Ishikawa (cell line): ENCODE measurements around the gene COMMD3.

Experiments used
- CEBPB ChIP-seq: IDR thresholded peaks from 2 replicates; pipeline ENCODE4 v1.6.1; 2012
- CREB1 ChIP-seq: IDR thresholded peaks from 2 replicates; pipeline ENCODE4 v1.6.1; 2012; ENCODE audit warnings: low read depth
- EGR1 ChIP-seq: IDR thresholded peaks from 2 replicates; pipeline ENCODE4 v1.6.1; 2012
- EP300 ChIP-seq: IDR thresholded peaks from 2 replicates; pipeline ENCODE4 v1.6.1; 2012; ENCODE audit warnings: borderline replicate concordance
- FOXM1 ChIP-seq: IDR thresholded peaks from 2 replicates; pipeline ENCODE4 v1.6.1; 2012; ENCODE audit warnings: low read depth, borderline replicate concordance
- MAX ChIP-seq: IDR thresholded peaks from 2 replicates; pipeline ENCODE4 v1.6.1; 2012
- NFIC ChIP-seq: IDR thresholded peaks from 2 replicates; pipeline ENCODE4 v1.6.1; 2012
- RAD21 ChIP-seq: IDR thresholded peaks from 2 replicates; pipeline ENCODE4 v1.6.1; 2012; ENCODE audit warnings: low read depth
- REST ChIP-seq: IDR thresholded peaks from 2 replicates; pipeline ENCODE4 v1.6.1; 2012; ENCODE audit warnings: low read depth, mild to moderate bottlenecking
- TAF1 ChIP-seq: IDR thresholded peaks from 2 replicates; pipeline ENCODE4 v1.6.1; 2012; ENCODE audit warnings: low read depth, mild to moderate bottlenecking
- TCF12 ChIP-seq: IDR thresholded peaks from 2 replicates; pipeline ENCODE4 v1.6.1; 2012; ENCODE audit warnings: low read depth
- TEAD4 ChIP-seq: IDR thresholded peaks from 2 replicates; pipeline ENCODE4 v1.6.1; 2012
- YY1 ChIP-seq: IDR thresholded peaks from 2 replicates; pipeline ENCODE4 v1.6.1; 2012; ENCODE audit warnings: low read depth
- ZBTB7A ChIP-seq: IDR thresholded peaks from 2 replicates; pipeline ENCODE4 v1.6.1; 2012; ENCODE audit warnings: low read depth
- TF ChIP-seq, protein P1 (sequence below): IDR thresholded peaks from 2 replicates; pipeline ENCODE4 v1.6.1; 2012

COMMD3 gene

GRCh38 chr10:22303461-22303860 is 12.7 kb upstream of the COMMD3 start:
- TF ChIP-seq RAD21 (no peak), EP300 (no peak), CREB1 (no peak), TEAD4 (no peak), ZBTB7A (no peak), NFIC (no peak), EGR1 (no peak), CEBPB (no peak), YY1 (no peak), REST (no peak), TCF12 (no peak), TAF1 (no peak), MAX (no peak), FOXM1 (no peak)
- TF ChIP-seq, protein P1, sequence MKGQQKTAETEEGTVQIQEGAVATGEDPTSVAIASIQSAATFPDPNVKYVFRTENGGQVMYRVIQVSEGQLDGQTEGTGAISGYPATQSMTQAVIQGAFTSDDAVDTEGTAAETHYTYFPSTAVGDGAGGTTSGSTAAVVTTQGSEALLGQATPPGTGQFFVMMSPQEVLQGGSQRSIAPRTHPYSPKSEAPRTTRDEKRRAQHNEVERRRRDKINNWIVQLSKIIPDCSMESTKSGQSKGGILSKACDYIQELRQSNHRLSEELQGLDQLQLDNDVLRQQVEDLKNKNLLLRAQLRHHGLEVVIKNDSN = no peak

DNA sequence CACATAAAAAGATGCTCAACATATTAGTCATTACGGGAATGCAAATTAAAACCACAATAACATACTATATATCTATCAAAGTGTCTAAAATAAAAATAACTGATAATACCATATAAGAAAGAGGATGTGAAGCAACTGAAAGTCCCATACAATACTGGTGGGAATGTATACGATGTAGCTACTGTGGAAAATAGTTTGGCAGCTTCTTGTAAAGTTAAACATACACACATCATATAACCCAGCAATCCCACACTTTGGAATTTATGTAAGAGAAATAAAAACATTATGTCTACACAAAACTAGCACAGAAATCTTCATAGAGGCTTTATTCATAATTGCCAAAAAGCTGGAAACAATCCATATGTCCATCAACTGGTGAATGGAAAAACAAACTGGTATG is 10.5 kb upstream of the COMMD3 start:
- TF ChIP-seq MAX (no peak), TCF12 (no peak), RAD21 (no peak), CREB1 (no peak)
- TF ChIP-seq, protein P1 = no peak

DNA sequence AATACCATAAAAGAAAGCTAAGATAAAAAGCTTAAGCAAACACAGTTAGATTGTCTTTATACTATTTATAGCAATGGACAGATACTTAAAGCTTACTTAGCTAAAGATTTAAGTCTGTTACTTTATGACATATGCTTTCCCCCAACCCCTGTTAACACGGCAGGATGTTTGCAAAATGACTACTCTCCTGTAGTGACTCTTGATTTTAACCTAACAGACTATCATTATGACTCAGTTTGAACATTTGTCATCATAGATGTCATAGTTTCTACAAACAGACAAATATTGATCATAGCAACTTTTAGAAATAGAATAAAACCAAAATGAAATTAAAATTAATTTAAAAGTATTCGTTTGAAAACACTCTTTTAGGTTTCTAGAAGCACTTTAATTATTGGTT is 7.8 kb upstream of the COMMD3 start:
- TF ChIP-seq RAD21 (no peak), CEBPB (no peak), FOXM1 (no peak), YY1 (no peak), NFIC (no peak), CREB1 (no peak), MAX (no peak)

DNA sequence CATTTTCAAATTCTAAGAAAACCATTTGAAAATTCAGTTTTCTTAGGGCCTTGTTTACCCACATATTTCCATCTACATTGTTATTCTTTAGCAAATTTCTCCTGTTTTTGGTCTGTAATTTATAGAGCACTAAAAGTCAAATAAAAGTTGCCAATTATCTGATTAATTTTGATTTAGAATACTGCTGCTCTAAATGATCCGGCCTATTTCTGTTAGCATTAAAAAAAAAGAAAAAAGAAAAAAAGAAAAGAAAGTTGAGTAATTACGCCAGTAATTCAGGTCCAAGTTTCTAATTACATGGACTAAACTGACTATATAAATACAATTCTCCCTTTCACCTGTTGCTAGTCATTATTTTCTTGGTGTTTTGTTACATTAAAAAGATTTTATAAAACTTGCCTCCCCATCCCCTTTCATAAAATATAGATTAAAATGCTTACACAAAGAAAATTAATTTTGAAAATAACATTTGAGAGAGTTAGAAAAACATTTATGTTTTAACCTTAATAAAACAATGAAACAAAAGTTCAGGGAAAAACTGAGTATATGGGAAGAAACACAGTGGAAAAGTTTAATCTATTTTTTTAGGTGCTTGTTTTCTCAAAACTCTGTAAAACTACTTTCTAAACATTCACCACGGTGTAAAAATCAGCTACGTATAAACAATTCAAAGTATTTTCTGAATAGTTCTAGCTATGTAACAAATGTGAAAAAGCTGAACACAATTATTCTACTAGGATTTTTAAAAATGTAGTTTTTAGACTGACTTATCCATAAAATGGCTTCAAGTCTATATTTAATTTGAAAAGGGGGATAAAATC is 6.8 kb upstream of the COMMD3 start:
- TF ChIP-seq EP300 (no peak), RAD21 (no peak), CREB1 (no peak), YY1 (no peak), NFIC (no peak), TEAD4 (no peak), FOXM1 (no peak), TAF1 (no peak), ZBTB7A (no peak), EGR1 (no peak), CEBPB (no peak), MAX (no peak), REST (no peak), TCF12 (no peak)
- TF ChIP-seq, protein P1 = no peak

- TF ChIP-seq EP300 = no peak
- TF ChIP-seq REST = no peak
- TF ChIP-seq RAD21 = no peak
- no peak for TF ChIP-seq FOXM1
- no peak for TF ChIP-seq CEBPB
- TF ChIP-seq, protein P1 = no peak
- TF ChIP-seq YY1 = no peak
- no peak for TF ChIP-seq EGR1
- TF ChIP-seq ZBTB7A = no peak
Measured at GRCh38 chr10:22310928-22311327, 5.3 kb upstream of the COMMD3 start.
